GM23248 (cell line): ENCODE data around the gene CCHCR1.
"Not testable (repeated sequence)": the region's sequence is repeated elsewhere in the genome, so short reads cannot be mapped to it uniquely, and the experiment has no call there.

Experiments used
- EZH2 ChIP-seq: fragments of 200-600 bp; sonication (generic); IDR thresholded peaks from 2 replicates; pipeline ENCODE4 v1.6.1; 2018; ENCODE audit warnings: antibody characterized with exemption, mild to moderate bottlenecking; ENCODE audit not compliant: insufficient read depth, poor library complexity, severe bottlenecking
- EZH2phosphoT487 ChIP-seq: fragments of 200-600 bp; sonication (generic); IDR thresholded peaks from 2 replicates; pipeline ENCODE4 v1.6.1; 2018; ENCODE audit warnings: antibody characterized with exemption, moderate library complexity, mild to moderate bottlenecking, low read depth; ENCODE audit not compliant: insufficient read depth

DNA sequence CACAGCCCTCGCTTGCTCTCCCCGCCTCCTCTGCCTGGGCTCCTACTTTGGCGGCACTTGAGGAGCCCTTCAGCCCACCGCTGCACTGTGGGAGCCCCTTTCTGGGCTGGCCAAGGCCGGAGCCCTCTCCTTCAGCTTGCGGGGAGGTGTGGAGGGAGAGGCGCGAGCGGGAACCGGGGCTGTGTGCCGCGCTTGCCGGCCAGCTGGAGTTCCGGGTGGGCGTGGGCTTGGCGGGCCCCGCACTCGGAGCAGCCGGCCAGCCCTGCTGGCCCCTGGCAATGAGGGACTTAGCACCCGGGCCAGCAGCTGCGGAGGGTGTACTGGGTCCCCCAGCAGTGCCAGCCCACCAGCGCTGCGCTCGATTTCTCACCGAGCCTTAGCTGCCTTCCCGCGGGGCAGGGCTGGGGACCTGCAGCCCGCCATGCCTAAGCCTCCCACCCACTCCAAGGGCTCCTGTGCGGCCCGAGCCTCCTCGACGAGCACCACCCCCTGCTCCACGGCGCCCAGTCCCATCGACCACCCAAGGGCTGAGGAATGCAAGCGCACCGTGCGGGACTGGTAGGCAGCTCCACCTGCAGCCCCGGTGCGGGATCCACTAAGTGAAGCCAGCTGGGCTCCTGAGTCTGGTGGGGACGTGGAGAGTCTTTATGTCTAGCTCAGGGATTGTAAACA lies 37.8 kb upstream of the CCHCR1 start:
- TF ChIP-seq EZH2, EZH2phosphoT487: not testable (repeated sequence)
